Pancreas (tissue), 10 donors: Measurements from ENCODE around the gene NFYB. TPM values are rescaled to one million over a fixed set of nuclear protein-coding genes. Genes with fewer than 3 reads are reported as not detected.

Experiments used
- ATAC-seq, 4 donors: fragments of 200-7000 bp; cut with Tn5 transposase; one replicate each; pipeline versions ENCODE4 v1.8.0 to v1.9.1; 2020; ENCODE audit warnings: mild to moderate bottlenecking in 4 of 4, moderate library complexity in 4 of 4
- DNase-seq, 6 donors: peaks; one replicate each; pipeline ENCODE4 v3.0.0-alpha.2; 2020
- FAIRE-seq: peaks from 2 replicates; lab custom pipeline; 2012; peaks lifted over from hg19 to GRCh38; lab: Jason Lieb, UNC
- H3K27ac ChIP-seq, 4 donors: fragments of 200-600 bp; sonication (generic); 1 replicate in 3 of 4; 2 replicates in 1 of 4; pipeline versions ENCODE4 v1.5.0 to v1.8.0; 2020
- H3K27me3 ChIP-seq, 4 donors: fragments of 200-600 bp; one replicate each; pipeline ENCODE4 v1.8.0; 2021
- H3K36me3 ChIP-seq, 3 donors: fragments of 200-600 bp; sonication (generic) in 1 of 3; one replicate each; pipeline versions ENCODE4 v1.5.0 to v1.8.0; 2020 to 2021
- H3K4me1 ChIP-seq, 3 donors: fragments of 200-600 bp; one replicate each; pipeline ENCODE4 v1.8.0; 2021
- H3K4me3 ChIP-seq, 4 donors: fragments of 200-600 bp; sonication (generic) in 2 of 4; one replicate each; pipeline versions ENCODE4 v1.5.0 to v1.8.0; 2020 to 2021
- H3K9me3 ChIP-seq, 4 donors: fragments of 200-600 bp; one replicate each; pipeline ENCODE4 v1.8.0; 2021
- WGBS, 2 donors: extraction: QIAGEN DNeasy Blood & Tissue Kit; methylation state at CpG; one replicate each; pipeline ENCODE4 v1.1.7; 2013; 5-methylcytosine and 5-hydroxymethylcytosine counted together
- intact Hi-C, 3 donors: fragments of 100-400 bp; cut with DNase I; formaldehyde crosslinking; loops; one replicate each; pipeline versions ENCODE4 v1.11.1 to v1.14.2; 2022
- polyA plus RNA-seq, 2 donors: library from polyadenylated mRNA; stranded (reverse); fragments of 200-250 nt; gene quantifications; one replicate each; pipeline ENCODE4 v1.2.3, GENCODE V29; 2013
- total RNA-seq, 6 donors: library from RNA; stranded (reverse); fragmentation: NEBNext Ultra II Directional in 4 of 6; extraction: Animal tissue kit (Norgen Biotek cat#: 25700) in 4 of 6; gene quantifications; one replicate each; pipeline versions ENCODE4 v1.2.1 to v1.2.4, GENCODE V29; 2021 to 2023
- TF ChIP-seq, protein P1 (sequence below), 4 donors: fragments of 200-600 bp; sonication (generic) in 3 of 4; IDR thresholded peaks; one replicate each; pipeline versions ENCODE4 v1.5.0 to v1.8.0; 2021; ENCODE audit warnings: antibody characterized with exemption in 4 of 4
- donor health status: healthy with polysubstance abuse.
- donor health status: DM: no; HTN: no; CAD: no; lungs with moderate emphysema.
- donor health status: DM: no; HTN: no; CAD: no.
- donor health status: control.
- donor health status: control.
- donor health status: Bipolar disorder and iron deficiency.
- donor health status: DM: yes; HTN: yes; CAD: no.
- donor health status: DM: no; HTN: no; CAD: no.
- donor health status: DM: no; HTN: no; CAD: no.
- donor health status: DM: yes; HTN: yes; CAD: no.

NFYB gene
- total and polyA plus RNA-seq, 8 donors, result 7.8 to 15.8 (median 10.5) TPM

- ATAC-seq (no peak), DNase-seq (no peak), FAIRE-seq (no peak)
- TF ChIP-seq, protein P1, sequence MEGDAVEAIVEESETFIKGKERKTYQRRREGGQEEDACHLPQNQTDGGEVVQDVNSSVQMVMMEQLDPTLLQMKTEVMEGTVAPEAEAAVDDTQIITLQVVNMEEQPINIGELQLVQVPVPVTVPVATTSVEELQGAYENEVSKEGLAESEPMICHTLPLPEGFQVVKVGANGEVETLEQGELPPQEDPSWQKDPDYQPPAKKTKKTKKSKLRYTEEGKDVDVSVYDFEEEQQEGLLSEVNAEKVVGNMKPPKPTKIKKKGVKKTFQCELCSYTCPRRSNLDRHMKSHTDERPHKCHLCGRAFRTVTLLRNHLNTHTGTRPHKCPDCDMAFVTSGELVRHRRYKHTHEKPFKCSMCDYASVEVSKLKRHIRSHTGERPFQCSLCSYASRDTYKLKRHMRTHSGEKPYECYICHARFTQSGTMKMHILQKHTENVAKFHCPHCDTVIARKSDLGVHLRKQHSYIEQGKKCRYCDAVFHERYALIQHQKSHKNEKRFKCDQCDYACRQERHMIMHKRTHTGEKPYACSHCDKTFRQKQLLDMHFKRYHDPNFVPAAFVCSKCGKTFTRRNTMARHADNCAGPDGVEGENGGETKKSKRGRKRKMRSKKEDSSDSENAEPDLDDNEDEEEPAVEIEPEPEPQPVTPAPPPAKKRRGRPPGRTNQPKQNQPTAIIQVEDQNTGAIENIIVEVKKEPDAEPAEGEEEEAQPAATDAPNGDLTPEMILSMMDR (IDR thresholded peaks at IDR 0.05), result no peak
- Histone ChIP-seq H3K9me3 (no peaks in the 10 kb centered on the region), H3K36me3 (peaks cover 0 to 8% (median 0%) of the 10 kb centered on the region in 3 donors), H3K4me1 (peaks cover 0 to 3% (median 0%) of the 10 kb centered on the region in 3 donors), H3K27me3 (no peaks in the 10 kb centered on the region), H3K4me3 (no peak overlapping the region), H3K27ac (no peak overlapping the region)
- WGBS, 2 donors, result 95 to 100% methylated on average over 1 of the region's 1 CpG
- intact Hi-C loops, result no loop called here
These were observed 64.3 kb downstream of the NFYB start for GRCh38 chr12:104073699-104074098.

DNA sequence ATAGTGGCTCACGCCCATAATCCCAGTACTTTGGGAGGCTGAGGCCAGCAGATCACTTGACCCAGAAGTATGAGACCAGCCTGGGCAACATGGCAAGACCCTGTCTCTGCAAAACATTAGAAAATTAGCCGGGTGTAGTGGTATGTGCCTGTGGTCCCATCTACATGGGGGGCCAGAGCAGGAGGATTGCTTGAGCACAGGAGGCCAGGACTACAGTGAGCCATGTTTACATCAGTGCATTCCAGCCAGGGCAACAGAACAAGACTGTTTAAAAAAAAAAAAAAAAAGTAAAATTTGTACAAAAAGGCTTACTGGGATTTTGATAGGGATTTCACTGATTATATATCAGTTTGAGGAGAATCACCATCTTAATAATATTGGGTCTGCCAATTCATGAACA is 65.9 kb downstream of the NFYB start:
- peaks cover 0 to 3% (median 0%) of the 10 kb centered on the region in 3 donors for H3K4me1 ChIP-seq
- TF ChIP-seq, protein P1 (IDR thresholded peaks at IDR 0.05), result no peak
- FAIRE-seq (no peak), DNase-seq (no peak), ATAC-seq (no peak)
- H3K9me3 ChIP-seq, result no peaks in the 10 kb centered on the region
- no peak overlapping the region for H3K4me3 ChIP-seq
- peaks cover 0 to 8% (median 0%) of the 10 kb centered on the region in 3 donors for H3K36me3 ChIP-seq
- 95 to 100% methylated on average over 2 of the region's 2 CpGs for WGBS, 2 donors
- no peaks in the 10 kb centered on the region for H3K27me3 ChIP-seq
- intact Hi-C loops, result no loop called here
- no peak overlapping the region for H3K27ac ChIP-seq

Other genes with a start within 250 kb of the NFYB start
- gene HSP90B1, start 207.8 kb downstream of the NFYB start, total RNA-seq, result 100 to 1,000 TPM; 270 to 736 (median 428) TPM
- 100 to 1,000 TPM; 287 to 412 TPM for gene HSP90B1, start 207.8 kb downstream of the NFYB start, polyA plus RNA-seq
- gene TDG, start 172.3 kb downstream of the NFYB start, total RNA-seq, result 10 to 100 TPM in 3 of 6 donors, 1 to 10 TPM in 3; 5.8 to 13.8 (median 8.1) TPM
- 10 to 100 TPM in 1 of 2 donors, 1 to 10 TPM in 1; 8.5 to 11.5 TPM for gene TDG, start 172.3 kb downstream of the NFYB start, polyA plus RNA-seq
- gene GLT8D2, start 88.0 kb downstream of the NFYB start, total RNA-seq, result 1 to 10 TPM in 4 of 6 donors, under 1 TPM in 2; 0.32 to 5.3 (median 2.1) TPM
- 1 to 10 TPM; 2.2 to 4.1 TPM for gene GLT8D2, start 88.0 kb downstream of the NFYB start, polyA plus RNA-seq
- 10 to 100 TPM in 1 of 6 donors, 1 to 10 TPM in 5; 6.8 to 10.7 (median 8.7) TPM for gene HCFC2, start 73.7 kb downstream of the NFYB start, total RNA-seq
- gene HCFC2, start 73.7 kb downstream of the NFYB start, polyA plus RNA-seq, result 1 to 10 TPM; 4.2 to 9.0 TPM
- gene TXNRD1, start 77.6 kb upstream of the NFYB start, total RNA-seq, result 10 to 100 TPM; 10.3 to 29.1 (median 17.2) TPM
- 10 to 100 TPM in 1 of 2 donors, 1 to 10 TPM in 1; 8.1 to 14.8 TPM for gene TXNRD1, start 77.6 kb upstream of the NFYB start, polyA plus RNA-seq
- 1 to 10 TPM in 5 of 6 donors, under 1 TPM in 1; 0.98 to 1.6 (median 1.2) TPM for gene EID3, start 165.5 kb upstream of the NFYB start, total RNA-seq
- 1 to 10 TPM; 1.2 to 2.4 TPM for gene EID3, start 165.5 kb upstream of the NFYB start, polyA plus RNA-seq